Measurements from ENCODE around the gene ITGAV.

GRCh38 chr2:186669146-186669545 is 79.3 kb downstream of the ITGAV start:
- TF ChIP-seq GATA2 (IDR thresholded peaks at IDR 0.05; ENCODE audit: low read depth, low read length) (no peak), GATA3 (IDR thresholded peaks at IDR 0.05; ENCODE audit: low read depth, low read length) (no peak)

Data from SH-SY5Y (cell line).